ENCODE data around the gene BTG4. TPM values are rescaled to one million over a fixed set of nuclear protein-coding genes. Genes with fewer than 3 reads are reported as not detected.
A peak's percentile ranks its signal among the peaks of the same experiment; 100 is the strongest.

BTG4 gene
- total RNA-seq, 1 donor from 2014 or later, result 0.50 TPM

DNA sequence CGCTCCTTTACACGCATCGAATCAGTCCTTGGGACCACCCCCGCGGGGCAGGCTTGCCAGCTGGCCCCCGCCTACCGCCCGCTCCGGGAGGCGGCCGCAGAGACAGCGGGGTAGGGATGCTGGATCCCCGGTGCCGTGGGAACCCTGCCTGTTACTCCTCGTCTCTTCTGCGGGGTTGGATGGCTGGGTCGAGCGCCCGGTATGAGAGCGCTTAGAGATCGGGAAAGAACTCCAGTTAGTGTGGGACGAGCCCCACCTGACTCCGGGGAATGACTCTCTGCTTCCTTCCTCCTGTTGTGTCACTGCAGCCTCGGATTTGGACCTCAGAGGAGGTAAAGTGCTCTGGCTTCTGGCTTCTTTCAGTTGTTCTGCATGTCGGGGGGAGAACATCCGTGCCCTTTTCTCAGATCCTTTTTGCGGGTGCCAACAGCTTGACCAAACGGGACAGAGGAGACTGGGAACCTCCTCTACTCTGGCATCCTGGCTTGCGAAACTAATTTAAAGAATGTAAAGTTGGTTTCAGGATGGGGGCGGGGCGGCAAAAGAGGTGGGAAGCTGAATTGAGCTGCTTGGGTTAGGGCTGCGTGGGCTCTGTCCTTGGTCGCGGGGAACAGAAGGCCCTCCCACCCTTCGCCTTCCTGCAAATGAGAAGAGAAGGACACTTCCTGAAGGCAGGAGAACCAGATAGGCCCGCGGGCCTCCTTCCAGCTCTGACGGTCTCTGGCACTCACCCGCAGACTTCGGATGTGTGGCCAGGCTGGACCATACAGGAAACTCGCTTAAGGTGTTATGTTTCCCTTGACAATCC, 29.3 kb upstream of the BTG4 start:
- peak overlapping the region; percentile 99 for H2AFZ ChIP-seq (ENCODE audit: low read depth, low read length)
- peak overlapping the region; percentile 88 for H3K4me2 ChIP-seq (ENCODE audit: low read length)
- H3K4me1 Mint-ChIP-seq (ENCODE audit: low read depth, unreplicated experiment), result peaks cover 13% of the 10 kb centered on the region
- H3K36me3 Mint-ChIP-seq (ENCODE audit: low read depth, unreplicated experiment), result peaks cover 15% of the 10 kb centered on the region
- TF ChIP-seq, protein P1, sequence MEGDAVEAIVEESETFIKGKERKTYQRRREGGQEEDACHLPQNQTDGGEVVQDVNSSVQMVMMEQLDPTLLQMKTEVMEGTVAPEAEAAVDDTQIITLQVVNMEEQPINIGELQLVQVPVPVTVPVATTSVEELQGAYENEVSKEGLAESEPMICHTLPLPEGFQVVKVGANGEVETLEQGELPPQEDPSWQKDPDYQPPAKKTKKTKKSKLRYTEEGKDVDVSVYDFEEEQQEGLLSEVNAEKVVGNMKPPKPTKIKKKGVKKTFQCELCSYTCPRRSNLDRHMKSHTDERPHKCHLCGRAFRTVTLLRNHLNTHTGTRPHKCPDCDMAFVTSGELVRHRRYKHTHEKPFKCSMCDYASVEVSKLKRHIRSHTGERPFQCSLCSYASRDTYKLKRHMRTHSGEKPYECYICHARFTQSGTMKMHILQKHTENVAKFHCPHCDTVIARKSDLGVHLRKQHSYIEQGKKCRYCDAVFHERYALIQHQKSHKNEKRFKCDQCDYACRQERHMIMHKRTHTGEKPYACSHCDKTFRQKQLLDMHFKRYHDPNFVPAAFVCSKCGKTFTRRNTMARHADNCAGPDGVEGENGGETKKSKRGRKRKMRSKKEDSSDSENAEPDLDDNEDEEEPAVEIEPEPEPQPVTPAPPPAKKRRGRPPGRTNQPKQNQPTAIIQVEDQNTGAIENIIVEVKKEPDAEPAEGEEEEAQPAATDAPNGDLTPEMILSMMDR (IDR thresholded peaks at IDR 0.05; ENCODE audit: insufficient read depth, low read depth, low read length), result no peak
- TF ChIP-seq EZH2 (IDR thresholded peaks at IDR 0.05; ENCODE audit: insufficient read depth, low read length), result no peak
- DNase-seq (ENCODE audit: low read depth) (peak; percentile 91), FAIRE-seq (no peak)
- no peaks in the 10 kb centered on the region for H3K9me3 ChIP-seq (ENCODE audit: insufficient read depth, low read depth, low read length)
- peak overlapping the region; percentile 92 for H3K4me3 Mint-ChIP-seq (ENCODE audit: unreplicated experiment)
- peaks cover 13% of the 10 kb centered on the region for H3K36me3 ChIP-seq (ENCODE audit: insufficient read depth, low read length)
- peaks cover 21% of the 10 kb centered on the region for H3K79me2 ChIP-seq (ENCODE audit: insufficient read depth, low read length)
- H3K27ac Mint-ChIP-seq (ENCODE audit: unreplicated experiment), result peak overlapping the region; percentile 91
- peaks cover 25% of the 10 kb centered on the region for H3K4me1 ChIP-seq (ENCODE audit: insufficient read depth, low read length)
- peak overlapping the region; percentile 79 for H3K27ac ChIP-seq (ENCODE audit: low read depth, low read length)
- peak overlapping the region; percentile 69 for H3K4me3 ChIP-seq (ENCODE audit: insufficient read depth, low read depth, low read length)
- H3K9ac ChIP-seq (ENCODE audit: low read length), result peak overlapping the region; percentile 90
- H3K9me3 Mint-ChIP-seq (ENCODE audit: unreplicated experiment), result peaks cover 3% of the 10 kb centered on the region
- H3K27me3 Mint-ChIP-seq (ENCODE audit: low read depth, unreplicated experiment), result no peaks in the 10 kb centered on the region
- H4K20me1 ChIP-seq (ENCODE audit: insufficient read depth, low read length), result peaks cover 10% of the 10 kb centered on the region
- no peaks in the 10 kb centered on the region for H3K27me3 ChIP-seq (ENCODE audit: insufficient read depth, low read length)

DNA sequence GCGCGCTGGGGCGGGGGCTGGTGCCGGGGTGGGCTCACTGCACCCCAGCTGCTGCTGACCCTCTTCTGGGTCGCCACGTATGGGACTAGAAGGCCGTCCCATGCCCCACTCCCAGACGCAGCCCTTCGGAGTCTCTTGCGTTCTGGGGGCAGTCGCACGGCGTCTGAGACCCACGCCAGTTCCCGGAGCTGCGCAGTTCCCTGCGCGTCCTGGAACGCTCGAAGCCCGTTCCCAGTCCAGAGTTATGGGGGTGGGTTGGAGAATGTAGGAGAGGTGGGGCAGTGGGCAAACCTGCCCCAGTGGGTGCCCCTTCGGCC, 28.7 kb upstream of the BTG4 start:
- Histone ChIP-seq H4K20me1 (ENCODE audit: insufficient read depth, low read length) (peaks cover 10% of the 10 kb centered on the region), H3K36me3 (ENCODE audit: insufficient read depth, low read length) (peaks cover 9% of the 10 kb centered on the region), H3K9me3 (ENCODE audit: insufficient read depth, low read depth, low read length) (no peaks in the 10 kb centered on the region), H3K4me2 (ENCODE audit: low read length) (peak overlapping the region; percentile 88), H2AFZ (ENCODE audit: low read depth, low read length) (peak overlapping the region; percentile 99), H3K79me2 (ENCODE audit: insufficient read depth, low read length) (peaks cover 21% of the 10 kb centered on the region), H3K4me1 (ENCODE audit: insufficient read depth, low read length) (peaks cover 25% of the 10 kb centered on the region), H3K4me3 (ENCODE audit: insufficient read depth, low read depth, low read length) (peak overlapping the region; percentile 69), H3K9ac (ENCODE audit: low read length) (peak overlapping the region; percentile 90), H3K27ac (ENCODE audit: low read depth, low read length) (peak overlapping the region; percentile 79), H3K27me3 (ENCODE audit: insufficient read depth, low read length) (no peaks in the 10 kb centered on the region)
- H3K9me3 Mint-ChIP-seq (ENCODE audit: unreplicated experiment), result peaks cover 3% of the 10 kb centered on the region
- peak overlapping the region; percentile 92 for H3K4me3 Mint-ChIP-seq (ENCODE audit: unreplicated experiment)
- no peak overlapping the region for H3K27ac Mint-ChIP-seq (ENCODE audit: unreplicated experiment)
- peaks cover 13% of the 10 kb centered on the region for H3K4me1 Mint-ChIP-seq (ENCODE audit: low read depth, unreplicated experiment)
- DNase-seq (ENCODE audit: low read depth), result no peak
- TF ChIP-seq, protein P1 (IDR thresholded peaks at IDR 0.05; ENCODE audit: insufficient read depth, low read depth, low read length), result no peak
- no peak for FAIRE-seq
- no peaks in the 10 kb centered on the region for H3K27me3 Mint-ChIP-seq (ENCODE audit: low read depth, unreplicated experiment)
- H3K36me3 Mint-ChIP-seq (ENCODE audit: low read depth, unreplicated experiment), result peaks cover 11% of the 10 kb centered on the region
